GM19463 (cell line): Measurements from ENCODE around the gene TMEM213.
"Not testable (repeated sequence)": the region's sequence is repeated elsewhere in the genome, so short reads cannot be mapped to it uniquely, and the experiment has no call there.

Experiments
- ATAC-seq: cut with Tn5 transposase; IDR thresholded peaks from one replicate; pipeline ENCODE4 v1.9.1; 2021; ENCODE audit warnings: mild to moderate bottlenecking, moderate library complexity; ENCODE audit not compliant: unreplicated experiment

Gene TMEM213

GRCh38 chr7:138796038-138796615 lies 1.7 kb upstream of the TMEM213 start:
- ATAC-seq: no peak

- ATAC-seq: not testable (repeated sequence)
Observed at GRCh38 chr7:138797046-138797445, 748 bp upstream of the TMEM213 start.

GRCh38 chr7:138798836-138799235 lies 1.0 kb downstream of the TMEM213 start:
- ATAC-seq: no peak

GRCh38 chr7:138799336-138800000 lies 1.7 kb downstream of the TMEM213 start:
- ATAC-seq: no peak

DNA sequence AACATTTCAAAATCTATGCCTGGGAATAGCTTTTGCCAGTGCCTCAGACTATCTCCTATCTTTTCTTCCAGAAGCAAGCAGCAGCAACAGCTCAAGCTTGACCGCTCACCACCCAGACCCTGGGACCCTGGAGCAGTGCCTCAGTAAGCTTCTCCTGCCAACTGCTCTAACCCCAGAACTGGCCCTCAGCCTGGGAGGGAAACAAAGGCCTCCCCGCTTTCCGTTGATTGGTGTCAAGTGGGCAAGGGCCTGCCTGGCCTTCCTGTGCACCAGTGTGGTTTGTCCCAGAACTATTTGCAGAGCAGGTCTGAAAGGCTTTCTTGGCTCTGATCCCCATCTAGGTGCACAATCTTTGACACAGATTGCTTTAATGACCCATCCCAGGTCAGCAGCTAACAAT lies 3.5 kb downstream of the TMEM213 start:
- ATAC-seq: no peak

DNA sequence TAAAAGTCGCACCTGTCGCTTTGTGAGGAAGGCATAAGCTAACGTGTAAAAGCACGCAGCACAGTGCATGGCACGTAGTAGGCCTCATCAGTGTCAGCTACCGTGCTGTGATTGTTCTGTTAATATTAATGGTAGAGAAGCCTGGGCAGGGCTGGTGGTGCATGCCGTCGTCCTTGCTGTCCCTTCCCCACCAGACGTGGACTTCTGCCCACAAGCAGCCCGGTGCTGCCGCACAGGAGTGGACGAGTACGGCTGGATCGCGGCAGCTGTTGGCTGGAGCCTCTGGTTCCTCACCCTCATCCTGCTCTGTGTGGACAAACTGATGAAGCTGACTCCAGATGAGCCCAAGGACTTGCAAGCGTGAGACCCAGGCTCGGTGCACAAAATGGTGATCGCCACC lies 4.9 kb downstream of the TMEM213 start:
- ATAC-seq: no peak

- no peak for ATAC-seq
Observed at GRCh38 chr7:138804618-138805017, 6.8 kb downstream of the TMEM213 start.

DNA sequence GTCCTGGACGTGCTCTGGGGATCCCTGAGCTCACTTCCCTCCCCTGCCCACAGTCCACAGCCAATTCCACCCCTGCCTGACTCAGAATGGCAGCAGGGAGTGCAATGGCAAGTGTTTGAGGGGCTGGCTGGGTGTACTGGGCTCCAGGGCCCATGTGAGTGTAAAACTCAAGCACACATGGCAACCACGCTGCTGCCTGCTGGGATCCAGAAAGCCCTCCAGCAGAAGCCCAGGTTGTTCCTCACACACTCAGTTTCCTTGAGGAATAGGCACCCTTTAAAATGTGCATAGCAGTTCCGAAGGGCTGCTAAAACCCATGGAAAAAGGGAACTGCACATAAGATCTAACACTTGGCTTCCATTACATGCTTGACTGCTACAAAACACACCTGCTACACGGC lies 11.6 kb downstream of the TMEM213 start:
- ATAC-seq: no peak

GRCh38 chr7:138811327-138811726 lies 13.5 kb downstream of the TMEM213 start:
- ATAC-seq: not testable (repeated sequence)

DNA sequence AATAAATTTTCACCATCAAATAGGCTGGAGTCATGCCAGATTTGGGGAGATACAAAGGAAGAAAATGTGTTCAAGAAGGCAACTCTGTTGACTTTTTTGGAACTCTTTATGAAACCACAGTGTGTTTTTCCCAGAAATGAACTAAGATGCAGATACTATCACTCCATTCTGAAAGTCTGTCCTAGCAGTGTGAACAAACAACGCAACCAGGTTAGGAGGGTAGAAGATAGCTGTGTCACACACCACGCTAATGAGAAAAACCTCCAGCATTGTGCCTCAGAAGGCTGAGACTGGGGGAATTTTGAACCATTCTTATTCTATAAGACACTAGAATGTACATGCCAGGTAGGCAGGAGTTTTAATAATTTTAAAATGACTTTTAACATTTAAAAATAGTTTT lies 16.2 kb downstream of the TMEM213 start:
- ATAC-seq: no peak

DNA sequence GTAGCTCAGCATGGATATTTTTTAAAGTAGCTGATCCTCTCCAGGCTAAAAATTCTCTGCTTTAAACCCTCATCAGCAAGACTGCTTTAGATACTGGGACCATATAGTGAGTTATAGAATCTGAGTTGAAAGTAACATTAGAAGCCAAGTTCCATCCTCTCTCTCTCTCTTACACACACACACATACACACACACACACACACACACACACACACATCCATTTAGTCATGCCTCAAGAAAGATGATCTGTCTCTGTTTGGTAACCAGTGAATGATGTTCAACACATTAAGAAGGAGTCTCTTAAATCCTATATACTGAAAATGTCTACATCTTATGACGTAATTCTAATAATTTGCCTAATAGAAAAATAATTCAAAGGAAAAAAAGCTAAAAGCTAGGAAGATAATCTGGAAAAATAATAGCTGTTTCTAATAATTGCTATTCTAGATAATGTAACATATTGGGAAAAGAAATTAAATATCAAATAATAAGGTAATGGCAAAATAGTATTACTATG lies 17.1 kb downstream of the TMEM213 start:
- no peak for ATAC-seq

GRCh38 chr7:138816650-138817049 lies 18.9 kb downstream of the TMEM213 start:
- ATAC-seq: no peak

DNA sequence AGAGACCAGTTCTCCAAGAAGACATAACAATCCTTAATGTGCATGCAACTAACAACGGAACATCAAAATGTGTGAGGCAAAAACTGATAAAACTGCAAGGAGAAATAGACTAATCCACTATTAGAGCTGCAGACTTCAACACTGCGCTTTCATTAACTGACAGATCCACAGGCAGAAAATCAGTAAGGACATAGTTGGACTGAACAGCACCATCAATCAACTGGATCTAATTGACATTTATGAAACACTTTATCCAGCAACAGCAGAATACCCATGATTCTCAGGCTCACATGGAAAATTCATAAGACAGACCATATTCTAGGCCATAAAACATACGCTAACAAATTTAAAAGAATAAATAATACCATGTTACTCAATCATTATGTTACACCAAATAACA lies 21.8 kb downstream of the TMEM213 start:
- ATAC-seq: no peak

GRCh38 chr7:138821912-138822311 lies 24.1 kb downstream of the TMEM213 start:
- ATAC-seq: no peak

DNA sequence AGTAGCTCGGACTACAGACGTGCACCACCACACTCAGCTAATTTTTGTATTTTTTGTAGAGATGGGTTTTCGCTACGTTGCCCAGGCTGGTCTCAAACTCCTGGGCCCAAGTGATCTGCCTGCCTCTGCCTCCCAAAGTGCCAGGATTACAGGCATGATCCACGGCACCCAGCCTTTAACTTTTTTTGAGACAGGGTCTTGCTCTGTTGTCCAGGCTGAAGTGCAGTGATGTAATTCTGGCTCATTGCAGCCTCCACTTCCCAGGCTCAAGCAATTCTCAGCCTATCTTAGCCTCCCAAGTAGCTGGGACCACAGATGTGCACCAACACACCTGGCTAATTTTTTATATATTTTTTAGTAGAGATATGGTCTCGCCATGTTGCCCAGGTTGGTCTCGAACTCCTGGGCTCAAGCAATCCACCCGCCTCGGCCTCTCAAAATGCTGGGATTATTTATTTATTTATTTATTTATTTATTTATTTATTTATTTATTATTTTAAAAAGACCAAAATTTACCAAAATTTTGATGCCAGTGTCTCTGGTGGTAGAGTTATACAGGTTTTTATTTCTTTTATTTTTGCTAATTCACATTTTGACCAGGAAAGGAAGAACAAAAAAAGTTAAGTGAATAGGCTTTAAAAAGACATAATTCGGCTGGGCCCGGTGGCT lies 25.2 kb downstream of the TMEM213 start:
- ATAC-seq: no peak

DNA sequence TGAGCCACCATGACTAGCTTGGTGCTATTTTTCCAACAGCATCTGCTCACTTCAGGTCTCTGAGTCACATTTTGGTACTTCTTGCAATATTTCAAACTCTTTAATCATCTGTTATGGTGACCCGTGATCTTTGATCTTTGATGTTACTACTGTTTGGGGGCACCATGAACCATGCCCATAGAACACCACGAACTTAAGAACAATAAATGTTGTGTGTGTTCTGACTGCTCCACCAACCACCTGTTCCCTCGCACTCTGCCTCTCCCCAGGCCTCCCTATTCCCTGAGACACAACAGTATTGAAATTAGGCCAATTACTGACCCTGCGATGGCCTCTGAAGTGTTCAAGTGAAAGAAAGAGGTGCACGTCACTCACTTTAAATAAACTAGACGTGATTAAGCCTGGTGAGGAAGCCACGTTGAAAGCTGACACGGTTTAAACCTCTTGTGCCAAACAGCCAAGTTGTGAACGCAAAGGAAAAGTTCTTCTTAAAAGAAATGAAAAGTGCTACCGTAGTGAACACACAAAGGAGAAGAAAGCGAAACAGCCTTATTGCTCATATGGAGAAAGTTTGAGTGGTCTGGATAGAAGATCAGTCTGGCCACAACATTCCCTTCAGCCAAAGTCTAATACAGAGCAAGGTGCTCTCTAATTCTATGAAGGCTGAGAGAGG lies 27.4 kb downstream of the TMEM213 start:
- no peak for ATAC-seq

DNA sequence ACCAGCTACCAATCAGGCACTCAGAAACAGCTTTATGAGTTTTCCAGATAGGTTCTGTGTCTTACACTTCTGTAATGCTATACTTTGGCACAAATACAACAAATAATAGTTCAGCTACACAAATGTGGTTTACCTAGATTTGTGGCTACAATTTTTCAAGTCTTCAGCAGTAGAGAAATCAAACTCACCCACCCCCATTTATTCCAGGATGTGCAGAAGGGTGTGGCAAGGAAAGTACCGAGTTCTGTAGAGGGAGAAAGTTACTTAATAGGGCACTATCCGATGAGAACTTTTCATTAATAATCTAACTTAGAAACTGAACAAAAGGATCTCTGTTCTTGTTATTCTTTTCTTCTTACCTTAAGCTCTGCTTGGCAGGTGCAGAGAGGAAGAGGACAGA lies 30.5 kb downstream of the TMEM213 start:
- no peak for ATAC-seq

DNA sequence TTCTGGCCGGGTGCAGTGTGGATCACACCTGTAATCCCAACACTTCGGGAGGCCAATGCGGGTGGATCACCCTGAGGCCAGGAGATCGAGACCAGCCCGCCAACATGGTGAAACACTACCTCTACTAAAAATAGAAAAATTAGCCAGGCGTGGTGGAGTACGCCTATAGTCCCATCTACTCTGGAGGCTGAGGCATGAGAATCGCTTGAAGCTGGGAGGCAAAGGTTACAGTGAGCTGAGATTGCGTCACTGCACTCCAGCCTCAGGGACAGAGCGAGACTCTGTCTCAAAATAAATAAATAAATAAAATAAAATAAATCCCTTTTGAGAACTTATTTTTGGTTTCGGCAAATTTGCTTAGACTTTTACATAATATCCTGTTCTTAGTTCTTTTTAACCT lies 31.5 kb downstream of the TMEM213 start:
- ATAC-seq: no peak

- ATAC-seq: no peak
Observed at GRCh38 chr7:138832966-138833365, 35.2 kb downstream of the TMEM213 start.

DNA sequence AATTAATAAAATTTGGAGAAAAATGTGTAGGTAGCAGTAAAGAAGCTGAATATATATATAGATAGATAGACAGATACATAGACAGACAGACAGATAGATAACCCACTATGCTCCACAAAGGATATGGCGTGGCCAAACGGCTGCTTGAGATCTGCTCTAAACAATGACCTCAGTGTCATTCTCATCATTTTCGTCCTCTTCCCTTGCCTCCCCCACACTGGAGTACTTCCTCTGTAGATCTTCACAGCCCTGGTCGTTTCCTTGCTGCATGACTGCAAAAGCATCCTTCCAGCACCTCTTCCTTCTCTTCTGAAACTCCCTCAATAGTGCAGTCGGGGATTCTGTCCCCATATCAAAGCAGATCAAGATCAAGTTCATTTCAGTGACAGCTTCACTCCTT lies 35.8 kb downstream of the TMEM213 start:
- ATAC-seq: no peak

DNA sequence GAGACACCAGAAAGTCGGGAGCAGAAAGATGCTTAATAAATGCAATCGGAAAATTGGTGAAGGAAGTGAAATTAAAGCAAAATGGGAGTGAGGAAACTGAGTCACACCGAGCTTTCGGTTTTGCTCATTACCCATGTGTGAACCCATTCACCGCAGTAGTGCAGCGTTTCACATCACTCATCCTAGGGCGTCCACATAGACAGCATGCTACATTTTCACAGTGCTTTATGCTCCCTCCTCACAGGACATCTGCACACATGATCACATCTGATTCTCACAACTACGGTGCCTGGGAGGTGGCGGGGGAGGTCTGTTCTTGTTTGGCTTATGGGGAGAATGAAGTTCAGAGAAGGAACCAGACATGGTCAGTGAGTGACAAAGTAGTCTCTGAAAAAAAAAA lies 36.8 kb downstream of the TMEM213 start:
- ATAC-seq: no peak

DNA sequence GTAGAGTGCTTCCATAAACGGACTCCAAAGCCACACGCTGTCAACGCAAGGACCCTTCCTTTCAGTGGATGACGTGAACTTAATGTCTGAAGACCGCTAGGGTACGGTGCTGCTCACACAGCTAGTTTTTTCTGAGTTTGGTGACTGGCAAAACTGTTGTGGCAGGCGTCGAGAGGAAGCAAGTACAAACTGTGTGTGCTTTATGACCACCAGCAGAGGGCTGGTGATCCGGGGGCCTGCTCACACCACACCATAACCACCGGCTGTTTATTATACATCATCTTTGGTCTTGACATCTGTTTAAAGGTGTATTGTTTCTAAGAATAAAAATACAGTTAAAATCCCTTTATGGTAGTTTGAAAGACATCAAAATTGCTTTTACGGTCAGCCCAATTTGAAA lies 37.3 kb downstream of the TMEM213 start:
- no peak for ATAC-seq
